AG09319 (cell line): Measurements from ENCODE around the gene PARP4.
"Not testable (repeated sequence)": the region's sequence is repeated elsewhere in the genome, so short reads cannot be mapped to it uniquely, and the experiment has no call there.

Source experiments
- DNase-seq: peaks from one replicate; pipeline ENCODE4 v3.0.0-alpha.2; 2010; ENCODE audit warnings: low read depth; ENCODE audit errors: extremely low read depth
- CTCF ChIP-seq: IDR thresholded peaks from 2 replicates; pipeline ENCODE4 v1.5.1; 2011; ENCODE audit warnings: low read depth, mild to moderate bottlenecking, inconsistent platforms, low read length, moderate library complexity

PARP4 gene

GRCh38 chr13:24386816-24387708, 125.5 kb downstream of the PARP4 start:
- DNase-seq: no peak

GRCh38 chr13:24385902-24386301, 126.7 kb downstream of the PARP4 start:
- TF ChIP-seq CTCF: no peak
- DNase-seq: no peak

More at GRCh38 chr13:24386816-24387708, 125.5 kb downstream of the PARP4 start:
- no peak for TF ChIP-seq CTCF

- DNase-seq: not testable (repeated sequence)
Measured at GRCh38 chr13:24384946-24385345, 127.6 kb downstream of the PARP4 start.

- not testable (repeated sequence) for DNase-seq
Measured at GRCh38 chr13:24384091-24384490, 128.5 kb downstream of the PARP4 start.

GRCh38 chr13:24381541-24382265, 130.9 kb downstream of the PARP4 start:
- no peak for TF ChIP-seq CTCF
- DNase-seq: peak; percentile 2

GRCh38 chr13:24380881-24381280, 131.7 kb downstream of the PARP4 start:
- not testable (repeated sequence) for DNase-seq

GRCh38 chr13:24380227-24380626, 132.4 kb downstream of the PARP4 start:
- DNase-seq: not testable (repeated sequence)

GRCh38 chr13:24371273-24371672, 141.3 kb downstream of the PARP4 start:
- DNase-seq: not testable (repeated sequence)
